NCI-H2171 (cell line): ENCODE data around the gene KIF3B.
"Not testable (repeated sequence)": the region's sequence is repeated elsewhere in the genome, so short reads cannot be mapped to it uniquely, and the experiment has no call there.

Source experiments
- DNase-seq: peaks from one replicate; lab custom pipeline; 2025; lab: John Stamatoyannopoulos, UW

The KIF3B gene

GRCh38 chr20:32357375-32357868 lies 80.0 kb downstream of the KIF3B start:
- no peak for DNase-seq

DNA sequence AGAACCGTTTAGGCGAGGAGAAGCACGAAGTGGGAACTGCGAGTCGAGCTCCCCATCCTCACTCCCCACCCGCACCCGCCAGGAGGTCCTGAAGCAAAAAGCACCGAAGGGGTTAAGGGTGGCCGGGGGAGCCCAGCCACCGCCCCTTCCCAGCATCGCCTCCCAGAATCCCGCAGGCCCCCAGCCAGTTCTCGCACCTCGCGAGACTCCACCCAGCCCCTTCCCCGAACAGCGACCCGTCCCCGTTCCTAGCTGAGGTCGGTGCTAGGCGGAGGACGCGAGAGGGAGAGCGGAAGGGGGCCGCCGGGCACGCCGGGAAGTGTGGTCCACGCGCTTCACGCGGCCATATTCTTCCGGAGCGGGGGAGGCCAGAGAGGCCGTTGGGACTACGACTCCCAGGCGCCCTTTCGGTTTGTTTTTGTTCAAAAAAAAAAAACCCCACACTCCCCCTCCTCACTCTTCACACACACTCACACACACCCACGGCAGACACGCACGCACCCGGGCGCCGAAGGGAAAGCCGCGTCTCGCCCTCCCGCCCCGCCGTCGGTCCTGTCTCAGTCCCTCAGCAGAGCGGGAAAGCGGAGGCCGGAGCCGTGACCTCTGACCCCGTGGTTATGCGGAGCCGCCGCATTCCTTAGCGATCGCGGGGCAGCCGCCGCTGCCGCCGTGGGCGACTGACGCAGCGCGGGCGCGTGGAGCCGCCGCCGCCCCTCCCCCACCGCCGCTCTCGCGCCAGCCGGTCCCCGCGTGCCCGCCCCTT lies 80.6 kb downstream of the KIF3B start, which contains the start of gene ASXL1:
TSS of gene ASXL1 (plus strand) at position 463 of the 763 bp plus-strand sequence. CDS start 445 bp downstream, outside the sequence.
- DNase-seq: peak; percentile 100

DNA sequence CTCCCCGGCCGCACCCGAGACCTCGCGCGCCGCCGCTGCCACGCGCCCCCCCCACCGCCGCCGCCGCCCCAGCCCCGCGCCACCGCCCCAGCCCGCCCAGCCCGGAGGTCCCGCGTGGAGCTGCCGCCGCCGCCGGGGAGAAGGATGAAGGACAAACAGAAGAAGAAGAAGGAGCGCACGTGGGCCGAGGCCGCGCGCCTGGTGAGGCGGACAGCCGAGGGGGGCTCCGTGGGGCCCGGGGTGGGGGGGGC lies 81.1 kb downstream of the KIF3B start:
- DNase-seq: no peak

GRCh38 chr20:32358883-32359632 lies 81.6 kb downstream of the KIF3B start:
- DNase-seq: peak; percentile 91

GRCh38 chr20:32359633-32360332 lies 82.3 kb downstream of the KIF3B start:
- DNase-seq: no peak

GRCh38 chr20:32360333-32360634 lies 82.8 kb downstream of the KIF3B start:
- no peak for DNase-seq

GRCh38 chr20:32362901-32363364 lies 85.5 kb downstream of the KIF3B start:
- no peak for DNase-seq

DNA sequence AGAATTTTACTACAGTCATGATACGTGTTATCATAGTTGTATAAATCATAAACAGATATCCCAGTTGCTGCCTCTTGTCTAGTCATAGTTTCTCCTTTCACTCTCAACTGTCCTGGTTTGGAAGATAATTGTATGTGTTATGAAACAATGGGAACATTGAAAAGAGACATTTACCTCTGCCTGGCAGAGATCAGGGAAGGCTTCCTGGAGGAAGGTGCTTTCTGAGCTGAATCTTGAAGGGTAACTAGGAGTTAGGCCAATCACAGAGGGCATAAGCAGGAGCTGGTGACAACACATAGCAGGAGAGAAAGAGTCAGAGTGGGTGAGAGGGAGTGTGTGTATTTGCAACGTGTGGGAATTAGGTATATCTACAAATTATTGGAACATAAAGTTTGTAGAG lies 86.0 kb downstream of the KIF3B start:
- DNase-seq: no peak

- DNase-seq: peak; percentile 52
Measured at GRCh38 chr20:32364554-32365208, 87.2 kb downstream of the KIF3B start.

DNA sequence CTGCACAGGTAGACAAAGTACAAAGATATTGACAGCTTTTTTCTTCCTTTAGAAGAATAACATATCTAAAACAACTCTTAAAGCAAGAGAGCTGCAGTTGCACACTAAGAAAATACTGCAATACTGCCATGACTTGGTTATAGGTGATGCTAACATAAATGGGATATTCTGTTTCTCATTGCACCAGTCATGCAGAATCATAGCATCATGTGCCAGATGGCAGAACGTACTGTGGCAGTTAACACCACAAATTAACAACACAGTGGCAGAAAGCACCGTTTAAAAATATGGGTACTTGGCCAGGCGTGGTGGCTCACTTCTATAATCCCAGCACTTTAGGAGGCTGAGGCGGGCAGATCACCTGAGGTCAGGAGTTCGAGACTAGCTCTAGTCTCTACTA lies 88.1 kb downstream of the KIF3B start:
- peak; percentile 92 for DNase-seq

DNA sequence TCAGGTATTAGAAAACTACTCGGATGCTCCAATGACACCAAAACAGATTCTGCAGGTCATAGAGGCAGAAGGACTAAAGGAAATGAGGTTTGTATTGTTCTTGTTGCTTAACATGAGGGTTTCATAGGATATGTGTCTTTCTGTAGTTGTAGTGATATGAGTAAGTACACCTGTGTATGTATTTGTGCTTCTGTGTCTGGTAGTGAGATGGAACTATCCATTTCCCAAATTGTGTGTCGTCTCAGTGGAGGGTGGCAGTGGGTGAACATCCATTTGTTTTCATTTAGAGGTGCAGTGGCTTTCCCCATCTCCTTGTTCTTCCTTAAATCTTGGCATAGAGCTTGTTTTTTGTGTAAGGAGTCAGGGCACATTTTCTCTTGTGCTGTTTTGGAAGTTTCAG lies 88.9 kb downstream of the KIF3B start:
- no peak for DNase-seq

- DNase-seq: no peak
Measured at GRCh38 chr20:32368323-32368722, 90.9 kb downstream of the KIF3B start.

DNA sequence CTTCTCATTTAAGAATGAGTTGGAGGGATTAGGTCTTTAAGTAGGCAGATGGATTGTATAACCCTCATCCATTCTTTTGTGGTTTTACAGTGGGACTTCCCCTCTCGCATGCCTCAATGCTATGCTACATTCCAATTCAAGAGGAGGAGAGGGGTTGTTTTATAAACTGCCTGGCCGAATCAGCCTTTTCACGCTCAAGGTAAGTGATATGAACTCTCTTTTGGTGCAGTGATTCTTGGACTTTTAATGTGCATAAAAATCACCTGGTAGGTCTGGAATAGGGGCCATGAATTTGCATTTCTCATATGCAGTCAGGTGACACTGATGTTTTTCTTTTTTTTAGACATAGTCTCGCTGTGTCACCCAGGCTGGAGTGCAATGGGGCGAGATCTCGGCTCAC lies 91.5 kb downstream of the KIF3B start:
- no peak for DNase-seq

DNA sequence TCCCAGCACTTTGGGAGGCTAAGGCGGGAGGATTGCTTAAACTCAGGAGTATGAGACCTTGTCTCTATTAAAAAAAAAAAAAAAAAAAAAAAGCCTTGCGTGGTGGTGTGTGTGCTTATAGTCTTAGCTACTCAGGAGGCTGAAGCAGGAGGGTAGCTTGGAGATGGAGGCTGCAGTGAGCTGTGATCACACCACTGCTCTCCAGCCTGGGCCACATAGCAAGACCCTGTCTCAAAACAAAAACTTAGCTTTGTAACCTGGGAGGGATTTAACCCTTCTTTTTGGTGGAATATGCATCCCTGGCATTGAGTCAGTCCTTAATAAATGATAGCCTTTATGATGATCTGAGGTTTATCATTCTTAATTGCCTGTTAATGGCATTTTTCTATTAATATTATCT lies 93.4 kb downstream of the KIF3B start:
- no peak for DNase-seq

- no peak for DNase-seq
Measured at GRCh38 chr20:32378461-32378860, 101.0 kb downstream of the KIF3B start.

DNA sequence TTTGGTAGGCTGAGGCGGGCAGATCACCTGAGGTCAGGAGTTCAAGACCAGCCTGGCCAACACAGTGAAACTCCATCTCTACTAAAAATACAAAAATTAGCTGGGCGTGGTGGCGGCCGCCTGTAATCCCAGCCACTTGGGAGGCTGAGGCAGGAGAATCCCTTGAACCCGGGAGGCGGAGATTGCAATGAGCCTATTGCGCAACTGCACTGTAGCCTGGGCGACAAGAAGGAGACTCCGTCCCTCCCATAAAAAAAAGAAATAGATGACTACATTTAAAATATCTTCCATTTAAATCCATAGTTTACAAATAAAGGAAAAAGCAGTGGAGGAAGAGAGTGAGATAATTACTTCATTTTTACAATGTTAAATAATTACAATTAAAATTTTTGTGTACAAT lies 102.6 kb downstream of the KIF3B start:
- not testable (repeated sequence) for DNase-seq

DNA sequence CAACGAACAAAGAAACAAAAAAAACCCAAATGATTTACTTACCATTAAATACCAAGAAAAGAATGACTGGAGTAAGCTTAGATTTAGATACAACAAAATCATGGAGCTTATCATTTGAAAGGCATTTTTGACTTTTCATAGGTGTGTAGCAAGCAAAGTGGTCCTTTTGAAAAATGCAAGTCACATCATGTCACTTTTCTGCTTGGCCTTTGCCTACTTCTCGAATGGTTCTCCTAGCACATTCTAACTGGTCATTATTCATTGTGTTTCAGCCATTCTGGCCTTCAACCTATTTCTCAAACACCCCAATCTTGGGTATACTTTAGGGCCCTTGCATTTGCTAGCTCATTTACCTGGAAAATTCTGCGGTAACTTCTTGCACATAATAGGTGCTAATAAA lies 103.3 kb downstream of the KIF3B start:
- no peak for DNase-seq

GRCh38 chr20:32382102-32382950 lies 104.9 kb downstream of the KIF3B start:
- peak; percentile 63 for DNase-seq

- DNase-seq: not testable (repeated sequence)
Measured at GRCh38 chr20:32383441-32383840, 106.0 kb downstream of the KIF3B start.
